GM21390 (cell line): ENCODE measurements around the gene CMTM6.
"Not testable (repeated sequence)": the region's sequence is repeated elsewhere in the genome, so short reads cannot be mapped to it uniquely, and the experiment has no call there.

ENCODE experiments used
- ATAC-seq: cut with Tn5 transposase; IDR thresholded peaks from one replicate; pipeline ENCODE4 v1.9.1; 2021; ENCODE audit not compliant: unreplicated experiment

Gene CMTM6

DNA sequence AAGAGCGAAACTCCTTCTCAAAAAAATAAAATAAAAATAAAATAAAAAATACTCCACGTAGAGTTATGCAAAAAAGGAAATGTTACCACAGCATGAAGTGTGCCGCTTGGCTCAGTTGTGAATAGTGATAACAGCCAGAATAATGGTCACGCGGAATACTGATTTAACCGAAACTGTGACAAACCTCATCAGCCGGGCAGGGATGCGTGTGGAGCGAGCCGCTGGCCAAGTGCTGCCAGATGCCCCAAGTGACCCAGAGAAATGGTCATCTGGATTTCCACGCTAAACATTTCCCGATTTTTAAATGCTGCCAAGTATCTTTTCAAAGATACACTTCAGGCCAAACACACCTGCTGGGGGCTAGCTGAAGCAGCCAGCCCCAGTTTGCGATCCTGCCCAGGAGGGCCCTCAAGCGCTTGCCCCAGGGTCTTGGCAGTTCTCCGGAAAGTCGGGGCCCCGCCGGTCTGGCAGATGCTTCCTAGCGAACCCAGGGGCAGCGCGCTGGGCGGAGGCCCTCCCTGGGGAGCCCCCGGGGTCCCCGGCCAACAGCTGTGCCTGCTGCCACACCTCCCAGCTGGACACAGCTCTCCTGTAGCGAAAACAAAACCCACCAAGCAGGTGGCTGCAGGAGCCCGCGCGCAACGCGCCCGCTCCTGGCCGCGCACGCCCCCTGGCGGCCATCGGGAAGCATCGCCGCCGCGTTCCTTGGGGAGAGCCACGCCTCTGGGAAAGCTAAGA is 35.1 kb downstream of the CMTM6 start:
- peak; percentile 60 for ATAC-seq

GRCh38 chr3:32466808-32467207 is 35.8 kb downstream of the CMTM6 start:
- not testable (repeated sequence) for ATAC-seq

- not testable (repeated sequence) for ATAC-seq
These were observed 37.9 kb downstream of the CMTM6 start for GRCh38 chr3:32464726-32465125.

- not testable (repeated sequence) for ATAC-seq
These were observed 39.2 kb downstream of the CMTM6 start for GRCh38 chr3:32463415-32463814.

- ATAC-seq: not testable (repeated sequence)
These were observed 40.3 kb downstream of the CMTM6 start for GRCh38 chr3:32462191-32462986.

DNA sequence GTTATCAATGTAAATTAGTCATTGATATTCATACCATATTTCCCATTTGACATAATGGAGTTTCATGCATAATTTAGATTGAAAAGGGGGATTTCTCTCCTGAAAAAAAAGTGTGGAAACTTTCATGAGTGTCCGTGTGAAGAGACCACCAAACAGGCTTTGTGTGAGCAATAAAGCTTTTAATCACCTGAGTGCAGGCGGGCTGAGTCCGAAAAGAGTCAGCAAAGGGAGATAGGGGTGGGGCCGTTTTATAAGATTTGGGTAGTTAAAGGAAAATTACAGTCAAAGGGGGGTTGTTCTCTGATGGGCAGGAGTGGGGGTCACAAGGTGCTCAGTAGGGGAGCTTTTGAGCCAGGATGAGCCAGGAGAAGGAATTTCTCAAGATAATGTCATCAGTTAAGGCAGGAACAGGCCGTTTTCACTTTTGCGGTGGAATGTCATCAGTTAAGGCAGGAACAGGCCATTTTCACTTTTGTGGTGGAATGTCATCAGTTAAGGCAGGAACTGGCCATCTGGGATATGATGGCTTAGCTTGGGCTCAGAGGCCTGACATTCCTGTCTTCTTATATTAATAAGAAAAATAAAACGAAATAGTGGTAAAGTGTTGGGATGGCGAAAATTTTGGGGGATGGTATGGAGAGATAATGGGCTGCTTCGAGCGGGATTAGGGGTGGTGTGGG is 41.7 kb downstream of the CMTM6 start:
- ATAC-seq: not testable (repeated sequence)

DNA sequence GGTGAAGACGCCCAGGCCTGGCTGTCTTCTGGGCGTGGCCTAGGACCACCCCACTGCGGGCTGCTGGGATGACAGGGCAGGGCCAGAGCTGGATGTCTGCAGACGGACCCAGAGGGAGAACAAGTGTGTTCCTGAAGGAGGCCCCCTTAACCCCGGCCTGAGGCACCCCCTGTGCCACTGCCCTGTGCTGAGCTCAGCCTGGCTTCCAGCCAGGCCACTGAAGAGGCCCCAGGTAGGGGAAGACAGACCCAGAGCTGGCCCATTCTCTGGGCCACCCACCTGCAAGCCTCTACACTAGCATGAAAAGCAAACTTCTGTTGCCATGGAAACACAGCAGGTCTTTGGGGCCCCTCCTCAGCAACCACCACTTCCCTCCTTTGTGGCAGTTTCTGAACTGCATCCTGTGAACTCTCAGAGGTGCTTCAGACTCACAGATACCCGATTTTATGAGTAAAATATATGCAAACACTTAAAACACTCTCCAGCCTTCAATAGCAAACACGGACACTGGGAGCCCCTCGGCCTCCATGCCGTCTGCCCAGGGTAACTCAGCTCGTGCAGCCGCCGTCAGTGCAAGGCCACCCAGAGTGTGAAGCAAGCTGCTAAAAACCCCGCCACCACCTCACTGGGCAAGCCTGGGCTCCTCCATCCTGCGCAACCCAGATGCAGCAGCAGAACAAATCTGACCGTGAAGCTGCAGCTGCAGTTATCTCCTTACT is 42.5 kb downstream of the CMTM6 start:
- ATAC-seq: peak; percentile 96

- no peak for ATAC-seq
These were observed 43.2 kb downstream of the CMTM6 start for GRCh38 chr3:32459450-32459849.

DNA sequence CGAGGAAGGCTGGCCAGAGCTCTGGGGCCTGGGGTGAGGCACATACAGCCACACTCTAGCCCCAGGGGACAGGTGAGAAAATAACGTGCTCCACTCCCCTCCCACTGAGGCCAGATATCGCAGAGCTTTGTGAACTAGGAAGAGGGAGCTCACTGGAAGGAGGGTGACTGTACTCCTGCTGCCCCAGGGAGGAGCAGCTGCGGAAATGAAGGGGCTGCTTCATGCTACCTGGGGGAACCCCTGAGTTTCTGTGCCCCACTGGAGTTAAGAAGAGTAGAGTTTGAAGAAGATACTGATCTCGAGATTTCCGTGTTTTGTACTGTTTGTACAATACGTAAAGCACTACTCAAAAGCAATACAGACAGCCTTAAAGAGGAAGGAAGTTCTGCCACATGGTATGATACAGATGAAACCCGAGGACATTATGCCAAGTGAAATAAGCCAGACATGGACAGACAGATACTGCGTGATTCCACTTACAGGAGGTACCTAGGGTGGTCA is 44.6 kb downstream of the CMTM6 start:
- peak; percentile 46 for ATAC-seq

GRCh38 chr3:32456429-32457130 is 46.1 kb downstream of the CMTM6 start:
- no peak for ATAC-seq

- no peak for ATAC-seq
These were observed 46.8 kb downstream of the CMTM6 start for GRCh38 chr3:32455609-32456428.

GRCh38 chr3:32454731-32455608 is 47.7 kb downstream of the CMTM6 start:
- no peak for ATAC-seq

- ATAC-seq: no peak
These were observed 48.5 kb downstream of the CMTM6 start for GRCh38 chr3:32454111-32454510.

GRCh38 chr3:32453346-32453745 is 49.3 kb downstream of the CMTM6 start:
- no peak for ATAC-seq

GRCh38 chr3:32452009-32452408 is 50.6 kb downstream of the CMTM6 start:
- ATAC-seq: no peak

DNA sequence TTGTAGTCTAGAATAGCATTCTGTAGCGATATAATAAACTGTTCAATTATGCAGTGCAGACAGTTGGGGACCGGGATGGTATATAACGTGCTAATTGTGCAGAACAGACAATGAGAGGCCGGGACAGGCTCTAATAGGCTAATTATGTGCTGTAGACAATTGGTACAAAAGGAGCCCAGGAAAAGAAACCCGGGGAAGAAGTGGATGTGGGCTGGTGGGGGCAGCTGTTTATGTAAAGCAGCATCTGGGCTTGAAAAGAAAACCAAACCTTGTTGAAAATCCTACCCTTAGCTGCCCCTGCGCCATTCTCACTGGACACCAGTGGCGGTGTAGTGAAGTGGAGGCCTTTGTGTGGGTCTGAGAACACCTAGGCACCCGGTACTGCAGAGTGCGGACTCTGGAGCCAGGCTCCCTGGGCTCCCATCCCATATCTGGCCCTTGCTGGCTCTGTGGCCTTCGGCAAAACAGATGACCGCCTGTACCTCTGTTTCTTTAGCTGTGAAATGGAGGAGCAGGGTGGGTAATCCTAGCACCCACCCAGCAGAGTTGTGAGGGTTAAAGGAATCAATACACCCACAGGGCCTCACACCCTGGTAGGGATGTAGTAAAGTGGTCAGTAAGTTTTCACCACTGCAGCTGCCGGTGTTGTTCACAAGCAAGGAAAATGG is 51.5 kb downstream of the CMTM6 start:
- ATAC-seq: no peak

DNA sequence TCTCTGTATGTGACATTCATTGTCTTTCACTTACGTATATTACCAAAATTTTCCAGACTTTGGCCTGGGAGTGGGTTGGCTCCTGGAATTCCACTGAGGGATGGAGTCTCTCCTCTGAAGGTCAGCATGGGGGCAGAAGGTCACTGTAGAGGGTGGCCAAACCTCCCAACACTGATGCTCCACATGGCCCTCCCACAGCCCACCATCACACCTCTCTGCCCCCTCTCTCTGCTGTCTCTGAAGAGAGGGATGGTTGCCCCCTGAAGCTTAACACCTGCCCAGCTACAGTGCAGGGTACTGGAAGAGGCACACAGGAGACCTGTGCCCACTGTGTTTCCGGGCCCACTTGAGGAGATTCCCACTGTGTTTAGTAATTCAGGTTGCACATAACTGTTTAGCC is 52.2 kb downstream of the CMTM6 start:
- ATAC-seq: no peak

DNA sequence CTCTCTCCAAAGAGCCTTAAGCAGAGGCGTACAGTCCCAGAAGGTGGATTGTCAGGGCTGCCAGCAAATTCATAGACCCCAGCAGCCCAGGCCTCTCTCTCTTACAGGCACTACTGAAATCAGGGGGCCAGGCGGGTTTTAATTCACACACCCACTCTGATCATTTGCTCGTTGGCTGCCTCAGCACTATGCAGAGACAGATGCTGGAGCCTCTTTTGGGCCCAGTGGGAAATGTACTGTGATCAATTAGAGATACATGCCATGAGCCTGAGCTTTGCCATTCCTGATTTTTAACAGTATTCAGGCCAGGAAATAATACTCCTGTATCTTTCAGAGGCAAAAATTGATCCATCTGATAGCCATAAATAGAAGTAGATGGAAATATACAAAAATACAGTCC is 53.0 kb downstream of the CMTM6 start:
- ATAC-seq: no peak
